Uterus (tissue), 4 donors: ENCODE measurements around the gene GPR155. TPM values are rescaled to one million over a fixed set of nuclear protein-coding genes. Genes with fewer than 3 reads are reported as not detected.
A peak's percentile ranks its signal among the peaks of the same experiment; 100 is the strongest.

Experiments used
- DNase-seq, 2 donors: peaks; one replicate each; pipeline ENCODE4 v3.0.0-alpha.2; 2019 to 2020
- H3K27ac ChIP-seq, 2 donors: fragments of 200-600 bp; sonication (generic); 1 replicate in 1 of 2; 2 replicates in 1 of 2; pipeline ENCODE4 v1.5.1; 2016 to 2018
- H3K27me3 ChIP-seq, 2 donors: fragments of 200-600 bp; sonication (generic); one replicate each; pipeline ENCODE4 v1.5.1; 2018 to 2019; ENCODE audit warnings: control low read depth in 1 of 2
- H3K36me3 ChIP-seq, 2 donors: fragments of 200-600 bp; sonication (generic); one replicate each; pipeline ENCODE4 v1.5.1; 2019; ENCODE audit warnings: control low read depth in 1 of 2
- H3K4me1 ChIP-seq, 2 donors: fragments of 200-600 bp; sonication (generic); one replicate each; pipeline ENCODE4 v1.5.1; 2018 to 2019; ENCODE audit warnings: control low read depth in 1 of 2
- H3K4me3 ChIP-seq, 2 donors: fragments of 200-600 bp; sonication (generic); 1 replicate in 1 of 2; 2 replicates in 1 of 2; pipeline ENCODE4 v1.5.1; 2018 to 2019; ENCODE audit warnings: mild to moderate bottlenecking in 1 of 2
- H3K9me3 ChIP-seq, 2 donors: fragments of 200-600 bp; sonication (generic); one replicate each; pipeline ENCODE4 v1.5.1; 2019; ENCODE audit warnings: control low read depth in 1 of 2
- CTCF ChIP-seq, 4 experiments: fragments of 200-600 bp in 2 of 4; fragments of 450-650 bp in 2 of 4; sonication (generic) in 2 of 4; IDR thresholded peaks; one replicate each; pipeline ENCODE4 v1.5.1; 2016 to 2019; ENCODE audit warnings: antibody characterized with exemption in 4 of 4, mild to moderate bottlenecking in 2 of 4, moderate library complexity in 1 of 4
- POLR2A ChIP-seq, 2 donors: fragments of 450-650 bp; IDR thresholded peaks; one replicate each; pipeline ENCODE4 v1.6.1; 2016; ENCODE audit warnings: antibody characterized with exemption in 2 of 2, mild to moderate bottlenecking in 1 of 2, moderate library complexity in 1 of 2
- intact Hi-C: fragments of 100-400 bp; cut with DNase I; formaldehyde crosslinking; loops from one replicate; pipeline ENCODE4 v1.15.1; 2023; ENCODE audit warnings: low total_unique reads
- total RNA-seq, 4 donors: library from RNA; depleted of rRNA in 3 of 4; stranded (reverse); fragments of >200 nt in 3 of 4; gene quantifications; one replicate each; pipeline versions ENCODE4 v1.1.0 to v1.2.4, GENCODE V29; 2014 to 2023
- donor health status: DM: yes; HTN: yes; CAD: no.

The GPR155 gene
- total RNA-seq, 4 donors from 2014 or later: 2.3 to 6.6 (median 4.6) TPM

GRCh38 chr2:174527959-174528358 lies 41.1 kb upstream of the GPR155 start:
- no peak for TF ChIP-seq CTCF (IDR thresholded peaks at IDR 0.05)
- no peak for TF ChIP-seq POLR2A (IDR thresholded peaks at IDR 0.05)
- Histone ChIP-seq H3K27me3 (no peaks in the 10 kb centered on the region), H3K9me3 (no peaks in the 10 kb centered on the region), H3K4me1 (no peaks in the 10 kb centered on the region), H3K27ac (no peak overlapping the region), H3K4me3 (no peak overlapping the region), H3K36me3 (no peaks in the 10 kb centered on the region)
- no peak for DNase-seq
- intact Hi-C loops: no loop called here

- Histone ChIP-seq H3K9me3 (no peaks in the 10 kb centered on the region), H3K4me3 (no peak overlapping the region), H3K36me3 (no peaks in the 10 kb centered on the region), H3K27ac (no peak overlapping the region), H3K4me1 (no peaks in the 10 kb centered on the region), H3K27me3 (no peaks in the 10 kb centered on the region)
- TF ChIP-seq POLR2A (IDR thresholded peaks at IDR 0.05) (no peak), CTCF (IDR thresholded peaks at IDR 0.05) (no peak)
- DNase-seq: no peak
- intact Hi-C loops: no loop called here
Measured at GRCh38 chr2:174527101-174527721, 40.4 kb upstream of the GPR155 start.

- intact Hi-C loops: no loop called here
- DNase-seq: no peak
- no peaks in the 10 kb centered on the region for H3K9me3 ChIP-seq
- H3K4me1 ChIP-seq: no peaks in the 10 kb centered on the region
- TF ChIP-seq CTCF (IDR thresholded peaks at IDR 0.05) (no peak), POLR2A (IDR thresholded peaks at IDR 0.05) (no peak)
- H3K4me3 ChIP-seq: no peak overlapping the region
- H3K27ac ChIP-seq: no peak overlapping the region
- H3K27me3 ChIP-seq: no peaks in the 10 kb centered on the region
- no peaks in the 10 kb centered on the region for H3K36me3 ChIP-seq
Measured at GRCh38 chr2:174524527-174524926, 37.7 kb upstream of the GPR155 start.

- H3K36me3 ChIP-seq: no peaks in the 10 kb centered on the region
- no peaks in the 10 kb centered on the region for H3K9me3 ChIP-seq
- no peaks in the 10 kb centered on the region for H3K4me1 ChIP-seq
- intact Hi-C loops: no loop called here
- no peak for TF ChIP-seq POLR2A (IDR thresholded peaks at IDR 0.05)
- peak in 1 of 4 experiments; percentile 19 for TF ChIP-seq CTCF (IDR thresholded peaks at IDR 0.05)
- no peaks in the 10 kb centered on the region for H3K27me3 ChIP-seq
- no peak overlapping the region for H3K27ac ChIP-seq
- H3K4me3 ChIP-seq: no peak overlapping the region
- no peak for DNase-seq
Measured at GRCh38 chr2:174522553-174522952, 35.7 kb upstream of the GPR155 start.

- intact Hi-C loops: no loop called here
- Histone ChIP-seq H3K4me1 (no peaks in the 10 kb centered on the region), H3K27ac (no peak overlapping the region), H3K4me3 (no peak overlapping the region), H3K27me3 (no peaks in the 10 kb centered on the region), H3K9me3 (no peaks in the 10 kb centered on the region), H3K36me3 (no peaks in the 10 kb centered on the region)
- no peak for DNase-seq
- TF ChIP-seq POLR2A (IDR thresholded peaks at IDR 0.05) (no peak), CTCF (IDR thresholded peaks at IDR 0.05) (no peak)
Measured at GRCh38 chr2:174518395-174518794, 31.6 kb upstream of the GPR155 start.
